ENCODE results near the gene RTCB. TPM values are rescaled to one million over a fixed set of nuclear protein-coding genes. Genes with fewer than 3 reads are reported as not detected.
"Not testable (repeated sequence)": the region's sequence is repeated elsewhere in the genome, so short reads cannot be mapped to it uniquely, and the experiment has no call there.

The RTCB gene
- polyA plus RNA-seq, 6 donors from 2014 or later: 105 to 139 (median 130) TPM

DNA sequence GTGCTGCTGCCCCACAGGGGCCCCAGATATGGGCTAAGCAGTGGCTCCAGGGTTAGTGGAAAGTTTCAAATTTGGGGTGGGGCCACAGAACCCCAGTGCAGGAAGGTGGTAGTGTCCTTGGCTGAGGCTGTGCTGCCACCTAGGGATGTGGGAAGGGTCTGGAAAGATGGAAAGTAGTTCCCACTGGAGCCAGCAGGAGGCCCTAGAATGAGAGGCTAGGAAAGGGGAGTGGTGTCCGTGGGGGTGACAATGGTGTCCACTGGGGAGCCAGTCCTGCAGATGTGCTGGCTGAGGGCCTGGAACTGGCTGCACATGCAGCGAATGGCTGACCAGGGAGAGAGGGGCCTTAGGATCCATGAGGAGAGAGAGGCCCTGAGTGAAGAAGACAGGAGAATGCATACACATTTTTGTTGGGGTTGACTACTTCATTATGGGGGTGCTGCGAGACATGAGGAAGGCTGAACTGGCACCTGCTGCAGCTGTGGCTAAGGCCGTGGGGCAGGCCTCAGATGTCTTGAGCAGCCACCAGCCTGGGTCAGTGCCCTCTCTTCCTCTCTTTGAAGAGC, 33.3 kb downstream of the RTCB start:
- ATAC-seq (ENCODE audit: low read depth in 2 of 2): no peak
- no peak overlapping the region for H3K4me3 Mint-ChIP-seq
- no peaks in the 10 kb centered on the region for H3K4me1 Mint-ChIP-seq
- no peaks in the 10 kb centered on the region for H3K9me3 Mint-ChIP-seq
- no peaks in the 10 kb centered on the region for H3K36me3 Mint-ChIP-seq
- peaks cover 0 to 5% (median 0%) of the 10 kb centered on the region in 3 donors for H3K27me3 Mint-ChIP-seq
- DNase-seq: no peak
- H3K27ac Mint-ChIP-seq: peak overlapping the region in 2 of 6 donors; percentile 26 to 27

DNA sequence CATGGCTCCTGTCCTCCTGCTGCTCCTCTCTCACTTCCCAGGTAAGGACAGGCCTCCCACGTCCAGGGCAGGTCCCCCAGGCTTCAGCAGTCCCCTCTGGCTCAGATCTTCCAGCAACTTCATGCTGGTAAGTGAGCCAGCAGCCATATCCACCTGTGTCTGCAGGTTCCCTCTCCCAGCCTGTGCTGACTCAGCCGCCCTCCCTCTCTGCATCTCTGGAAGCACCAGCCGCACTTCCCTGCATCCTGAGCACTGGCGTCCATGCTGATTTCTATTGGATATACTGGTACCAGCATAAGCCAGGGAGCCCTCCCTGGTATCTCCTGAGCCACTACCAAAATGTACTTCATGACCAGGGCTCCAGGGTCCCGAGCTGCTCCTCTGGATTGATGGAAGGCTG, 35.4 kb downstream of the RTCB start:
- no peak for DNase-seq
- Mint-ChIP-seq H3K36me3 (no peaks in the 10 kb centered on the region), H3K27ac (no peak overlapping the region), H3K4me3 (no peak overlapping the region), H3K4me1 (no peaks in the 10 kb centered on the region), H3K27me3 (peaks cover 0 to 5% (median 0%) of the 10 kb centered on the region in 3 donors), H3K9me3 (no peaks in the 10 kb centered on the region)
- ATAC-seq (ENCODE audit: low read depth in 2 of 2): no peak

DNA sequence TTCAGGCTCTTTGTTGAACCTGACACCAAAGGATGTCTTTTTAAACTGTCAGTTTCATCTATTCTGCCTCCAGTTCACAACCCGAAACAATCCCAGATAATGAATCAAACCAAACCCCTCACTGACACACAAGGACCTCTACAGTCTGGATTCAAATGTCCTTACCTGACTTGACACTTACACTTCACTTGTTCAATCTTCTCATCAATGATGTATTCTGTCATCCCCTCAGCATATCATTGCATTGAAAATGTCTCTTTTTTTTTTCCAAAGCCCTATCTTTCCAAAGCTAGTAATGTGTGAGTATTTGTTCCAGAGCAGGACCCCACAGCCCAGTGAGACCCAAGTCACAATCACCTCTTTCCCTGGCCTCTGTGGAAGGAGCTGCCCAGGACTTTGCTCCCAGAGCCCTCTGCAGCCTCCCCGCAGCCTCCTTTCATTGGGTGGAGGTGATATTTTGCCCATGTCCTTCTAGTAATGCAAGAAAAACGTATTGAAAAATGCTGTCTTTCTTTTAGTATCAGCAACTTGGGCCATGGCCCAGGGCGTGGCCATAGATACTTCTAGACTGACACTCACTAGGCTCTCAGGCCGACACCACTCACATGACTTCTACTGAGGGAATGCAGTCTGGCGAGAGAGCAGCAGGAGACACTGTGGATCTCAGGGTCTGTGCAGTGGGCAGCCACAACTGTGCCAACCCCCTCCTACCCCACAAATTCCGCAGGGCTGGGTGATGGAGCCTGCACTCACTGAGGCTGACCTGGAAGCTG, 36.2 kb downstream of the RTCB start:
- Mint-ChIP-seq H3K36me3 (no peaks in the 10 kb centered on the region), H3K4me3 (peak overlapping the region in 1 of 8 donors; percentile 12), H3K27ac (no peak overlapping the region), H3K4me1 (no peaks in the 10 kb centered on the region), H3K27me3 (peaks cover 0 to 5% (median 0%) of the 10 kb centered on the region in 3 donors), H3K9me3 (no peaks in the 10 kb centered on the region)
- ATAC-seq (ENCODE audit: low read depth in 2 of 2) (no peak), DNase-seq (no peak)

DNA sequence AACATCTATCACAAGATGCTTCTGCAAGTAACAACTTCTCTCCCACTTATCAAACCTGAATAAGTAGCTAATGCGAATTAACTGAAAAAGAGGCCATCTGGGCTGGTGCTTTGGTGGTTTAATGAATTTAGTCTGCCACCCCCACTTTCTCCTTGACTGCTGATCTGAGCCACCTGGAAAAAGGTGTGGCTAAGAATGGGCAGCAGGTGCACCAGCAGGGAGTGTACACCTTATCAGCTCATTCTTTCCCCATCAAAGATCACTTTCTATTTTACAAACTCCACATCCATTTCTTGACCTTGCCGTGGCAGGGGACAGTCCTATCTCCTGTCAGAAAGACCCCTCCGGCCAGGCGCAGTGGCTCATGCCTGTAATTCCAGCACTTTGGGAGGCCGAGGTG, 47.8 kb downstream of the RTCB start:
- Mint-ChIP-seq H3K27me3 (peaks cover under 1 to 12% (median 8%) of the 10 kb centered on the region in 3 donors), H3K4me1 (no peaks in the 10 kb centered on the region), H3K9me3 (no peaks in the 10 kb centered on the region), H3K27ac (peak overlapping the region in 1 of 6 donors; percentile 22), H3K4me3 (no peak overlapping the region), H3K36me3 (peaks cover 0 to 7% of the 10 kb centered on the region in 2 donors)
- DNase-seq (no peak), ATAC-seq (ENCODE audit: low read depth in 2 of 2) (no peak)

DNA sequence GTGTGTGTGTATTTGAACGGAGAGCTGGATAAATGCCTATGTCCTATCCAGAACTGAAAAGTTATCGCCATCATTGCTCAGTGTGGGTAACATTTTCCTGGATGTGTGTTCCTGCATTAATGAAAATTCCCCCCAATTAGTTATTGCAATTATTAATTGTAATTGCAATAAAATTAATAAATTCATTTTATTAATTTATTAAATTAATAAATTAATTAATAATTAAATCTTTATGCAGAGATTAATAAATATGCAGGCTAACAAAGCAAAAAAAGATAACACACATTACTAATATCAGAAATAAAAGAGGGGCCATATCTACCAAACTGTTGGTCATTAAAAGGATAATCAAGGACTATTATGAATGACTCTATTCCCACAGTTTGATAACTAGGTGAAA, 50.8 kb downstream of the RTCB start:
- no peak for ATAC-seq (ENCODE audit: low read depth in 2 of 2)
- H3K27me3 Mint-ChIP-seq: peaks cover 4 to 18% (median 8%) of the 10 kb centered on the region in 3 donors
- H3K4me3 Mint-ChIP-seq: no peak overlapping the region
- no peak for DNase-seq
- peaks cover 0 to 4% of the 10 kb centered on the region in 2 donors for H3K36me3 Mint-ChIP-seq
- H3K27ac Mint-ChIP-seq: no peak overlapping the region
- peaks cover 0 to 1% (median 0%) of the 10 kb centered on the region in 3 donors for H3K4me1 Mint-ChIP-seq
- H3K9me3 Mint-ChIP-seq: no peaks in the 10 kb centered on the region

DNA sequence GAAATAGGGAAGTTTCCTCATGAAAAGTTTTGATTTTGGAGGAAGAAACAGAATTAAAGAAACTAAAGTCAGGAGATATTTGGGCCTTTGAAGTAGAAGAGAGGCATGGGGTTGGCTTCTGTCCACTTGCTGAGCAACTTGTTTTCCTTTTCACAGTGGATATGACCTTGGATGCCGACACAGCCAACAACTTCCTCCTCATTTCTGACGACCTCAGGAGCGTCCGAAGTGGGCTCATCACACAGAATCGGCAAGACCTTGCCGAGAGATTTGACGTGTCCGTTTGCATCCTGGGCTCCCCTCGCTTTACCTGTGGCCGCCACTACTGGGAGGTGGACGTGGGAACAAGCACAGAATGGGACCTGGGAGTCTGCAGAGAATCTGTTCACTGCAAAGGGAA, 52.0 kb downstream of the RTCB start:
- not testable (repeated sequence) for H3K9me3 Mint-ChIP-seq; DNase-seq; H3K36me3 Mint-ChIP-seq; H3K4me1 Mint-ChIP-seq; H3K27ac Mint-ChIP-seq; ATAC-seq (ENCODE audit: low read depth in 2 of 2); H3K4me3 Mint-ChIP-seq
- peaks cover 4 to 23% (median 7%) of the 10 kb centered on the region in 3 donors for H3K27me3 Mint-ChIP-seq

DNA sequence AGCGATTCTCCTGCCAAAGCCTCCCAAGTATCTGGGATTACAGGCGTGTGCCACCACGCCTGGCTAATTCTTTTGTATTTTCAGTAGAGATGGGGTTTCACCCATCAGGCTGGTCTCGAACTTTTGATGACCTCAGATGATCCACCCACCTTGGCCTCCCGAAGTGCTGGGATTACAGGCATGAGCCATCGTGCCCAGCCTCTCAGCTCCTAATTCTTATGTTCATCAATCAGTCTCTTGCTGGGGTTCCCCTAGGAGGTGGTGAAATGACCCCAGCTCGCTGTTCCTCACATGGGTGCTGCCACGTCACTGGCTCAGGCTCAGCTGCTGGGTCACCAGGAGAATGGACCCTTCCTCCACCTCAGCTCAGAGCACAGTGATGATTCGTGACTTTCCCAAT, 54.5 kb downstream of the RTCB start, which contains the start of gene RFPL3:
RFPL3 (plus strand) TSS at position 301 of the 400 bp plus-strand sequence. CDS start 205 bp downstream, outside the sequence.
- H3K9me3 Mint-ChIP-seq; H3K36me3 Mint-ChIP-seq; DNase-seq; ATAC-seq (ENCODE audit: low read depth in 2 of 2); H3K4me3 Mint-ChIP-seq; H3K4me1 Mint-ChIP-seq: not testable (repeated sequence)
- H3K27ac Mint-ChIP-seq: peak within 1 kb of the TSS in 1 of 6 donors; percentile 48
- H3K27me3 Mint-ChIP-seq: peaks cover 0 to 12% (median 4%) of the 10 kb centered on the region in 3 donors

DNA sequence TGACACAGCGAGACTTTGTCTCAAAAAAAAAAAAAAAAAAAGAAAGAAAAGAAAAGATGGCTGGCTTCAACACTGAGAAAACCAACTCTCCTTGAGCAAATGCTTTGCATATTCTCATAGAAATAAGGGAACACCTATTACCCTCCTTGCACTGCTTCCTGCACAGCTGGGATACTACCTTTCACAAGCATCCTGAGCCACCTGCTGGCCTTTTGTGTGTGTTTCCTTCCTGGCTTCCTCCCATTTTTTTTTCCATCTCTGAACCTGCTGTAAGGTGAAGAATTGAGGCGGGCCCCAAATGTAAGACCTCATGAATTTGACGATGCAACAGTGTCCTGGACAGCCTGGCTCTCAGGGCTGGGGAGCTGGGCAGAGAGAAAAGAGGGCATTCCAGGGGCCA, 56.3 kb downstream of the RTCB start:
- H3K27ac Mint-ChIP-seq: no peak overlapping the region
- peaks cover 0 to 9% (median 7%) of the 10 kb centered on the region in 7 donors for H3K9me3 Mint-ChIP-seq
- H3K4me3 Mint-ChIP-seq: no peak overlapping the region
- peaks cover 0 to 8% of the 10 kb centered on the region in 2 donors for H3K36me3 Mint-ChIP-seq
- no peak for ATAC-seq (ENCODE audit: low read depth in 2 of 2)
- H3K27me3 Mint-ChIP-seq: peaks cover 0 to 18% (median 8%) of the 10 kb centered on the region in 3 donors
- H3K4me1 Mint-ChIP-seq: peaks cover 0 to 6% (median 0%) of the 10 kb centered on the region in 3 donors
- DNase-seq: no peak

DNA sequence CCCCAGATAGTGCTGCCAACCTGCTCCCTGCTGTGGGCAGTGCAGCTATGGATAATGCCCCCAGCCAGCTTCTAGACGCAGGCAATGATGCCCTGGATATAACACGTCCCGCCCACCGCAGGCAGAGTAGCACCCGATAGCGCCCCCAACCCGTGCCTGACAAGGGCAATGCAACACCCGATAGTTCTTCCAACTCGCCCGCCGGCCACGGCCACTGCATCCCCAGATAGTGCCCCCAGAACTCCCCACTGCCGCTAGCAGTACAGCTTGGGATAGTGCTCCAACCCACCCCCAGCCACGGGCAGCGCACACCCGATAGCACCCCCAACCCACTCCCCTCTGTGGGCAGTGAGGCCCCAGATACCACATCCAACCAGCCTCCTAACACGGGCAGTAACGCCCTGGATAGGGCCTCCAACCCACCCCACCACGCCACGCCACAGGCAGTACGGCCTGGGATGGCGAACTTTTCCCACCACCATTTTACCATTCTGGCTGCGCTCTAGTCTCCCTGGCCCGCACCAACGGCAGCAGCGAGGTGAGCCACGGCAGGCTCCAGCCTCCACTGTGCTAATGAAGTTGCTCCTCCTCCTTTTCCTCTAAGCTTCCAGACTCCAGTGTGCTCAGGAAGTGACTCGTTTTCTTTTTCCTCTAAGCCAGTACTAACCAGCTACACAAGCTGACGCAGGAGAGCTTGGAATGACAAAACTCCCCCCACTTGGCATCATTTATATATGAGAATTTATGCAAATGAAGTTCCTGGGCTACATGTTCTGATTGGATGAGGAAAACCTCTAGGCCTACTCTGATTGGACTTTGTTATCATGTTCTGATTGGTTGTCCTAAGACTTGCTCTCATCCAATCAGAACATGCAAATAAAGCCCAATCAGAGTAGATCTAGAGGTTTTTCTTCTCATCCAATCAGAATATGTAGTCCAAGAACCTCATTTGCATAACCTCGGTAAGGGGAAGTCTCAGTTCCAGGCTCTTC, 57.4 kb downstream of the RTCB start:
- peaks cover 0 to 6% (median 0%) of the 10 kb centered on the region in 3 donors for H3K4me1 Mint-ChIP-seq
- H3K9me3 Mint-ChIP-seq: peaks cover 0 to 9% (median 7%) of the 10 kb centered on the region in 7 donors
- H3K4me3 Mint-ChIP-seq: no peak overlapping the region
- H3K27me3 Mint-ChIP-seq: peaks cover 0 to 23% (median 8%) of the 10 kb centered on the region in 3 donors
- H3K27ac Mint-ChIP-seq: no peak overlapping the region
- H3K36me3 Mint-ChIP-seq: peaks cover 0 to 8% of the 10 kb centered on the region in 2 donors
- ATAC-seq (ENCODE audit: low read depth in 2 of 2): no peak
- no peak for DNase-seq

DNA sequence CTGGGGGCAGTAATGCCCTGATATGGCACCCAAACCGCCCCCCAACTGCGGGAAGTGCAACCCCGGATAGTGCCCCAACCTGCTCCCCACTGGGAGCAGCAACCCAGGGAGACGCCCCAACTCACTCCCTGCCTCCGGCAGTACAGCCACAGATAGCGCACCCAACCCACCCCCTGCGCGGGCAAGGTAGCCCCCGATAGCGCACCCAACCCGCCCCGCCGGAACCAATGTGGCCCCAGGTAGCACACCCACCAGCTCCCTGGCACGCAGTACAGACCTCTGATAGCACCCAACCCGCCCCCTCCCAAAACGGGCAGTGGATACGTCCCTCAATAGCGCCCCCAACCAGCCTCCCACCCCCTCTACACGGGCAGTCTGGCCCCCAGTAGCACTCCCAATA, 58.2 kb downstream of the RTCB start:
- peaks cover 0 to 8% of the 10 kb centered on the region in 2 donors for H3K36me3 Mint-ChIP-seq
- peaks cover 0 to 6% (median 0%) of the 10 kb centered on the region in 3 donors for H3K4me1 Mint-ChIP-seq
- no peak overlapping the region for H3K27ac Mint-ChIP-seq
- no peak for ATAC-seq (ENCODE audit: low read depth in 2 of 2)
- no peak overlapping the region for H3K4me3 Mint-ChIP-seq
- DNase-seq: no peak
- peaks cover 0 to 20% (median 4%) of the 10 kb centered on the region in 3 donors for H3K27me3 Mint-ChIP-seq
- peaks cover 0 to 9% (median 7%) of the 10 kb centered on the region in 7 donors for H3K9me3 Mint-ChIP-seq

DNA sequence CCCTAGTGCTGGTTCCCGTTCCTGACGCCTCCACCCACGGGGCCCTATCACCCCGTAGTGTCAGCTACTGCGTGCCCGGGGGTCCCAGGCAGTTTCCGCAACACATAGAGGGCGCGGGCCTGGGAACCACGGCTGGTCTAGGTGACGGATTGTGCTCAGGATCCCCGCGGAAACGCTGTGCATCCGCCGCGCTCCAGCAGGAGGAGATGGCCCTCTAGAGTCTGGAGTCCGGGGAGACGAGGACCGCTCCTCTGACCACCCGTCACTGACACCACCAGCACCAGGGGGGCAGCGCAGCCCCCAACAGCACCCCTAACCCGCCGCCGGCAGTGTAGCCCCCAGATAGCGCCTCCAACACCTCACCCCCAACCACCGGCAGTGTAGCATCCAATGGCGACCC, 58.8 kb downstream of the RTCB start:
- Mint-ChIP-seq H3K27me3 (peaks cover 0 to 19% (median 4%) of the 10 kb centered on the region in 3 donors), H3K4me1 (peaks cover 0 to 6% (median 0%) of the 10 kb centered on the region in 3 donors), H3K9me3 (peaks cover 0 to 9% (median 7%) of the 10 kb centered on the region in 7 donors), H3K36me3 (peaks cover 0 to 8% of the 10 kb centered on the region in 2 donors), H3K27ac (no peak overlapping the region), H3K4me3 (no peak overlapping the region)
- DNase-seq: no peak
- ATAC-seq (ENCODE audit: low read depth in 2 of 2): no peak

DNA sequence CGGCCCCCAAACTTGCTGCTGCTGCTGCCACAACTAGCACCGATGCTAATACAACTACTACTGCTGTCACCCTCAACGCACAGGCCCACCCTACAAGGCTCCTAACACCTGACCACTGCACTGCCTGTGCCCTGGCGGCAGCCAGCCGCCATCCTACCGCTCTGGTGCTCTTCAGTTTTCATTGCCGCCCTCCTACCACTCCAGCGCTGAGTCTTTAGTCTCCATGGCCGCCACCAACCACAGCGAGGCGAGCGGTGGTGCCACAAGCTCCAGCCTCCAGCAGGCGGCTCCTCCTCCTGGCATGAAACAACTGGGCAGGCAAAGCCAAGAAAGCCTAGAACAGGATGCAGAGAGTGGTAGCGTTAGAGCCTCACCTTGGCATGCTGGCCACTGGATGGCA, 59.4 kb downstream of the RTCB start:
- no peak for ATAC-seq (ENCODE audit: low read depth in 2 of 2)
- H3K9me3 Mint-ChIP-seq: peaks cover 0 to 9% (median 7%) of the 10 kb centered on the region in 7 donors

DNA sequence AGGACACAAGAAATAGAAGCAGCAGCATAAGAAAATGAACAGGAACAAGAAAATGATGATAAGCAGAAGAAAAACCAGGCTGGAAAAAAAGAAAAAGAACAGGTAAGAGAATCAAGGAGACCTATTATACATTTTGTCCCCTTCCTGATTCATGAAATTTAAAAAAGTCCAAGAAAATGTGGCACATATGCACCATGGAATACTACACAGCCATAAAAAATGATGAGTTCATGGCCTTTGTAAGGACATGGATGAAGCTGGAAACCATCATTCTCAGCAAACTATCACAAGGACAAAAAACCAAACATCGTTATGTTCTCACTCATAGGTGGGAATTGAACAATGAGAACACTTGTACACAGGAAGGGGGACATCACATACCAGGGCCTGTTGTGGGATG, 60.2 kb downstream of the RTCB start:
- DNase-seq; H3K36me3 Mint-ChIP-seq; H3K9me3 Mint-ChIP-seq; H3K4me1 Mint-ChIP-seq; H3K27ac Mint-ChIP-seq; H3K4me3 Mint-ChIP-seq; ATAC-seq (ENCODE audit: low read depth in 2 of 2): not testable (repeated sequence)
- H3K27me3 Mint-ChIP-seq: peaks cover 0 to 19% (median 4%) of the 10 kb centered on the region in 3 donors

More for the DNA sequence above, 59.4 kb downstream of the RTCB start:
- Mint-ChIP-seq H3K4me1 (peaks cover 0 to 6% (median 0%) of the 10 kb centered on the region in 3 donors), H3K27ac (peak overlapping the region in 1 of 6 donors; percentile 56), H3K4me3 (no peak overlapping the region), H3K36me3 (peaks cover 0 to 8% of the 10 kb centered on the region in 2 donors), H3K27me3 (peaks cover 0 to 19% (median 4%) of the 10 kb centered on the region in 3 donors)
- no peak for DNase-seq
